Mesenchymal stem cell (in vitro differentiated cells and primary cell): ENCODE measurements around the gene BMAL1.

Experiments
- DNase-seq: peaks from one replicate; pipeline ENCODE4 v3.0.0-alpha.2; 2013
- H2AFZ ChIP-seq: one replicate; pipeline ENCODE4 v1.6.1; 2013; ENCODE audit warnings: low read depth, mild to moderate bottlenecking, control low read depth, inconsistent platforms, low read length, moderate library complexity
- H2AK5ac ChIP-seq: 2 replicates; pipeline ENCODE4 v1.6.1; 2013; ENCODE audit warnings: low read length, moderate library complexity, mild to moderate bottlenecking, inconsistent platforms; ENCODE audit not compliant: severe bottlenecking
- H2BK120ac ChIP-seq: one replicate; pipeline ENCODE4 v1.6.1; 2013; ENCODE audit warnings: low read depth, mild to moderate bottlenecking, inconsistent platforms, low read length, moderate library complexity
- H2BK12ac ChIP-seq, 2 experiments: one replicate each; pipeline ENCODE4 v1.6.1; 2013; ENCODE audit warnings: inconsistent platforms in 2 of 2, low read length in 2 of 2, mild to moderate bottlenecking in 2 of 2, moderate library complexity in 2 of 2, control low read depth in 1 of 2
- H2BK15ac ChIP-seq: one replicate; pipeline ENCODE4 v1.6.1; 2013; ENCODE audit warnings: mild to moderate bottlenecking, low read depth, inconsistent platforms; ENCODE audit not compliant: poor library complexity, severe bottlenecking
- H2BK5ac ChIP-seq: 2 replicates; pipeline ENCODE4 v1.6.1; 2013; ENCODE audit warnings: low read depth, mild to moderate bottlenecking, low read length, control low read depth, inconsistent platforms; ENCODE audit not compliant: poor library complexity, severe bottlenecking
- H3K14ac ChIP-seq, 2 experiments: one replicate each; pipeline ENCODE4 v1.6.1; 2013; ENCODE audit warnings: inconsistent platforms in 2 of 2, low read length in 2 of 2, control low read depth in 1 of 2, mild to moderate bottlenecking in 1 of 2, moderate library complexity in 1 of 2
- H3K18ac ChIP-seq, 2 experiments: one replicate each; pipeline ENCODE4 v1.6.1; 2013; ENCODE audit warnings: inconsistent platforms in 2 of 2, low read length in 2 of 2, control low read depth in 1 of 2, low read depth in 1 of 2, mild to moderate bottlenecking in 1 of 2
- H3K23ac ChIP-seq, 2 experiments: one replicate each; pipeline ENCODE4 v1.6.1; 2013; ENCODE audit warnings: inconsistent platforms in 2 of 2, low read length in 2 of 2, mild to moderate bottlenecking in 2 of 2, moderate library complexity in 2 of 2, control low read depth in 1 of 2
- H3K27ac ChIP-seq: 2 replicates; pipeline ENCODE4 v1.5.1; 2013; ENCODE audit warnings: mild to moderate bottlenecking, moderate library complexity, low read length, control low read depth, inconsistent platforms; ENCODE audit not compliant: poor library complexity, severe bottlenecking
- H3K27me3 ChIP-seq, 2 experiments: 2 replicates each; pipeline versions ENCODE4 v1.6.1 to v1.7.0; 2013; ENCODE audit warnings: low read length in 2 of 2, mild to moderate bottlenecking in 2 of 2, moderate library complexity in 2 of 2, control low read depth in 1 of 2, inconsistent platforms in 1 of 2; ENCODE audit not compliant: control insufficient read depth in 1 of 2, insufficient read depth in 1 of 2
- H3K36me3 ChIP-seq, 2 experiments: 2 replicates each; pipeline versions ENCODE4 v1.6.1 to v1.7.0; 2013; ENCODE audit warnings: low read length in 2 of 2, control low read depth in 1 of 2, inconsistent platforms in 1 of 2, low read depth in 1 of 2, mild to moderate bottlenecking in 1 of 2; ENCODE audit not compliant: insufficient read depth in 2 of 2, control insufficient read depth in 1 of 2
- H3K4ac ChIP-seq, 2 experiments: one replicate each; pipeline ENCODE4 v1.6.1; 2013; ENCODE audit warnings: inconsistent platforms in 2 of 2, low read length in 2 of 2, mild to moderate bottlenecking in 2 of 2, moderate library complexity in 2 of 2, control low read depth in 1 of 2, low read depth in 1 of 2
- H3K4me1 ChIP-seq: 2 replicates; pipeline ENCODE4 v1.6.1; 2013; ENCODE audit warnings: low read depth, low read length, control low read depth; ENCODE audit not compliant: control insufficient read depth, insufficient read depth
- H3K4me2 ChIP-seq: 2 replicates; pipeline ENCODE4 v1.6.1; 2013; ENCODE audit warnings: low read length, mild to moderate bottlenecking, inconsistent platforms; ENCODE audit not compliant: poor library complexity, severe bottlenecking
- H3K4me3 ChIP-seq, 2 experiments: 2 replicates each; pipeline versions ENCODE4 v1.5.1 to v1.7.0; 2013; ENCODE audit warnings: low read length in 2 of 2, mild to moderate bottlenecking in 2 of 2, control low read depth in 1 of 2, low read depth in 1 of 2; ENCODE audit not compliant: insufficient read depth in 1 of 2
- H3K79me1 ChIP-seq: replicated peaks from 2 replicates; pipeline ENCODE4 v1.6.1; 2013; ENCODE audit warnings: mild to moderate bottlenecking, control low read depth, low read length, inconsistent platforms; ENCODE audit not compliant: poor library complexity, severe bottlenecking
- H3K9ac ChIP-seq: 2 replicates; pipeline ENCODE4 v1.7.0; 2013; ENCODE audit warnings: mild to moderate bottlenecking, low read length, moderate library complexity
- H3K9me3 ChIP-seq: 2 replicates; pipeline ENCODE4 v1.7.0; 2013; ENCODE audit warnings: mild to moderate bottlenecking, low read length; ENCODE audit not compliant: control insufficient read depth
- H4K8ac ChIP-seq: one replicate; pipeline ENCODE4 v1.6.1; 2013; ENCODE audit warnings: inconsistent platforms, mild to moderate bottlenecking, low read length, moderate library complexity
- H4K91ac ChIP-seq: one replicate; pipeline ENCODE4 v1.6.1; 2013; ENCODE audit warnings: mild to moderate bottlenecking, low read length, inconsistent platforms
- WGBS: methylation state at CpG from one replicate; pipeline ENCODE4 v1.1.7; 2013; ENCODE audit warnings: mixed read lengths; 5-methylcytosine and 5-hydroxymethylcytosine counted together

BMAL1 gene

GRCh38 chr11:13233173-13233745, 44.3 kb upstream of the BMAL1 start:
- WGBS: no CpG with 5 or more reads among the region's 1 CpG
- Histone ChIP-seq H2BK12ac (no peak overlapping the region), H3K36me3 (no peaks in the 10 kb centered on the region), H3K18ac (no peak overlapping the region), H3K4me2 (no peak overlapping the region), H3K4me1 (no peaks in the 10 kb centered on the region), H4K8ac (no peak overlapping the region), H3K4ac (no peak overlapping the region), H2BK120ac (no peak overlapping the region), H3K79me1 (no peaks in the 10 kb centered on the region), H2BK15ac (no peak overlapping the region), H3K9me3 (peaks cover 6% of the 10 kb centered on the region), H3K27me3 (no peaks in the 10 kb centered on the region), H3K14ac (no peak overlapping the region), H2AK5ac (no peak overlapping the region), H4K91ac (no peak overlapping the region), H3K27ac (no peak overlapping the region), H2AFZ (no peak overlapping the region), H3K23ac (no peak overlapping the region), H3K4me3 (no peak overlapping the region), H3K9ac (no peak overlapping the region), H2BK5ac (no peak overlapping the region)
- no peak for DNase-seq

GRCh38 chr11:13235895-13236294, 41.7 kb upstream of the BMAL1 start:
- H2BK5ac ChIP-seq: no peak overlapping the region
- H3K36me3 ChIP-seq: no peaks in the 10 kb centered on the region
- H2AK5ac ChIP-seq: no peak overlapping the region
- no peak overlapping the region for H3K14ac ChIP-seq
- no peak overlapping the region for H3K18ac ChIP-seq
- H2BK15ac ChIP-seq: no peak overlapping the region
- H2BK120ac ChIP-seq: no peak overlapping the region
- H3K4me1 ChIP-seq: peaks cover 1% of the 10 kb centered on the region
- no peak overlapping the region for H3K4ac ChIP-seq
- H3K79me1 ChIP-seq: no peaks in the 10 kb centered on the region
- no peak overlapping the region for H2AFZ ChIP-seq
- H3K4me2 ChIP-seq: no peak overlapping the region
- H3K4me3 ChIP-seq: no peak overlapping the region
- H3K27ac ChIP-seq: no peak overlapping the region
- no peak overlapping the region for H4K8ac ChIP-seq
- H4K91ac ChIP-seq: no peak overlapping the region
- H3K9ac ChIP-seq: no peak overlapping the region
- H3K9me3 ChIP-seq: peaks cover 6% of the 10 kb centered on the region
- DNase-seq: no peak
- no peak overlapping the region for H3K23ac ChIP-seq
- H2BK12ac ChIP-seq: no peak overlapping the region
- no peaks in the 10 kb centered on the region for H3K27me3 ChIP-seq
- WGBS: 67% methylated on average over 3 of the region's 3 CpGs

- Histone ChIP-seq H3K4ac (no peak overlapping the region), H3K4me1 (peaks cover 1% of the 10 kb centered on the region), H3K14ac (no peak overlapping the region), H2BK15ac (no peak overlapping the region), H2BK120ac (no peak overlapping the region), H3K4me2 (no peak overlapping the region), H4K91ac (no peak overlapping the region), H4K8ac (no peak overlapping the region), H3K27me3 (no peaks in the 10 kb centered on the region), H2AFZ (no peak overlapping the region), H3K79me1 (no peaks in the 10 kb centered on the region), H2AK5ac (no peak overlapping the region), H3K18ac (no peak overlapping the region), H3K23ac (no peak overlapping the region), H2BK5ac (no peak overlapping the region), H2BK12ac (no peak overlapping the region), H3K4me3 (no peak overlapping the region), H3K36me3 (no peaks in the 10 kb centered on the region), H3K27ac (no peak overlapping the region), H3K9me3 (peaks cover 6% of the 10 kb centered on the region), H3K9ac (no peak overlapping the region)
- DNase-seq: no peak
- WGBS: 25% methylated on average over 1 of the region's 2 CpGs
These were observed 41.0 kb upstream of the BMAL1 start for GRCh38 chr11:13236626-13237025.

- Histone ChIP-seq H2AK5ac (no peak overlapping the region), H3K79me1 (no peaks in the 10 kb centered on the region), H2BK120ac (no peak overlapping the region), H3K27me3 (no peaks in the 10 kb centered on the region), H2BK15ac (no peak overlapping the region), H3K4me2 (no peak overlapping the region), H2AFZ (no peak overlapping the region), H2BK12ac (no peak overlapping the region), H3K14ac (no peak overlapping the region), H3K36me3 (no peaks in the 10 kb centered on the region), H3K9ac (no peak overlapping the region), H4K91ac (no peak overlapping the region), H3K9me3 (peaks cover 6% of the 10 kb centered on the region), H3K27ac (no peak overlapping the region), H2BK5ac (no peak overlapping the region), H3K4me3 (no peak overlapping the region), H3K4me1 (peaks cover 1% of the 10 kb centered on the region), H4K8ac (no peak overlapping the region), H3K23ac (no peak overlapping the region), H3K4ac (no peak overlapping the region), H3K18ac (no peak overlapping the region)
- DNase-seq: no peak
- WGBS: 94% methylated on average over 7 of the region's 7 CpGs
These were observed 39.8 kb upstream of the BMAL1 start for GRCh38 chr11:13237761-13238160.
